A673 (cell line): Measurements from ENCODE around the gene CEND1.

ENCODE experiments used
- EZH2 ChIP-seq: fragments of 200-600 bp; sonication (generic); IDR thresholded peaks from 2 replicates; pipeline ENCODE4 v1.6.1; 2017; ENCODE audit warnings: borderline replicate concordance, low read depth, mild to moderate bottlenecking, mixed read lengths, antibody characterized with exemption, low read length; ENCODE audit not compliant: poor library complexity, severe bottlenecking
- TF ChIP-seq, protein P1 (sequence below): fragments of 300-800, 200-600 bp; sonication (generic); conservative IDR thresholded peaks from 2 replicates; pipeline ENCODE4 v1.5.1; 2017; ENCODE audit warnings: low read depth, mild to moderate bottlenecking, antibody characterized with exemption, low read length, moderate library complexity, mixed read lengths

DNA sequence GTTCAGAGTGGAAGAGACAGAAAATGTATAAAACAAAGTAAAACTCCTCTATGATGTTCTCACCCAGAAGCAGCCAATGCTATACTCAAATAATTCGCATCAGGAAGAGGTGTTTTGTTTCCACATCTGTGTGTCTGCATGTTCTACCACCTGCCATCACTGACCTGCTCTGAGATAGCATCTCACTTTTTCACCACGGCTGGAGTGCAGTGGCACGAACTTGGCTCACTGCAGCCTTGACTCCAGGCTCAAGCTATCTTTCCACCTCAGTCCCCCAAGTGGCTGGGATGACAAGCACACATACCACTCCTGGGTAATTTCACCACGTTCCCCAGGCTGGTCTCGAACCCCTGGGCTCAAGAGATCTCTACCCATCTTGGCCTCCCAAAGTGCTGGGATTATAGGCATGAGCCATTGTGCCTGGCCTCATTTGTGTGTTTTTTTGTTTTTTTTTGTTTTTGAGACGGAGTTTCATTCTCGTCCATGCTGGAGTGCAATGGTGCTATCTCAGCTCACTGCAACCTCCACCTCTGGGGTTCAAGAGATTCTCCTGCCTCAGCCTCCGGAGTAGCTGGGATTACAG is 28.3 kb downstream of the CEND1 start:
- TF ChIP-seq, protein P1, sequence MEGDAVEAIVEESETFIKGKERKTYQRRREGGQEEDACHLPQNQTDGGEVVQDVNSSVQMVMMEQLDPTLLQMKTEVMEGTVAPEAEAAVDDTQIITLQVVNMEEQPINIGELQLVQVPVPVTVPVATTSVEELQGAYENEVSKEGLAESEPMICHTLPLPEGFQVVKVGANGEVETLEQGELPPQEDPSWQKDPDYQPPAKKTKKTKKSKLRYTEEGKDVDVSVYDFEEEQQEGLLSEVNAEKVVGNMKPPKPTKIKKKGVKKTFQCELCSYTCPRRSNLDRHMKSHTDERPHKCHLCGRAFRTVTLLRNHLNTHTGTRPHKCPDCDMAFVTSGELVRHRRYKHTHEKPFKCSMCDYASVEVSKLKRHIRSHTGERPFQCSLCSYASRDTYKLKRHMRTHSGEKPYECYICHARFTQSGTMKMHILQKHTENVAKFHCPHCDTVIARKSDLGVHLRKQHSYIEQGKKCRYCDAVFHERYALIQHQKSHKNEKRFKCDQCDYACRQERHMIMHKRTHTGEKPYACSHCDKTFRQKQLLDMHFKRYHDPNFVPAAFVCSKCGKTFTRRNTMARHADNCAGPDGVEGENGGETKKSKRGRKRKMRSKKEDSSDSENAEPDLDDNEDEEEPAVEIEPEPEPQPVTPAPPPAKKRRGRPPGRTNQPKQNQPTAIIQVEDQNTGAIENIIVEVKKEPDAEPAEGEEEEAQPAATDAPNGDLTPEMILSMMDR = no peak
- no peak for TF ChIP-seq EZH2
